Upper lobe of right lung (tissue), 1 donor: ENCODE measurements around the gene USPL1. TPM values are rescaled to one million over a fixed set of nuclear protein-coding genes. Genes with fewer than 3 reads are reported as not detected.
"Not testable (repeated sequence)": the region's sequence is repeated elsewhere in the genome, so short reads cannot be mapped to it uniquely, and the experiment has no call there.

Experiments
- ATAC-seq: fragments of 200-7000 bp; cut with Tn5 transposase; one replicate; pipeline ENCODE4 v1.9.1; 2020; ENCODE audit warnings: mild to moderate bottlenecking, moderate library complexity
- DNase-seq: peaks from one replicate; pipeline ENCODE4 v3.0.0-alpha.2; 2020
- H3K27ac ChIP-seq: fragments of 200-600 bp; one replicate; pipeline ENCODE4 v1.8.0; 2022
- H3K27me3 ChIP-seq: fragments of 200-600 bp; one replicate; pipeline ENCODE4 v1.8.0; 2022; ENCODE audit warnings: mild to moderate bottlenecking
- H3K36me3 ChIP-seq: fragments of 200-600 bp; one replicate; pipeline ENCODE4 v1.8.0; 2022
- H3K4me1 ChIP-seq: fragments of 200-600 bp; one replicate; pipeline ENCODE4 v1.8.0; 2022
- H3K4me3 ChIP-seq: fragments of 200-600 bp; one replicate; pipeline ENCODE4 v1.8.0; 2022; ENCODE audit warnings: mild to moderate bottlenecking
- H3K9me3 ChIP-seq: fragments of 200-600 bp; one replicate; pipeline ENCODE4 v1.8.0; 2022
- CTCF ChIP-seq: fragments of 200-600 bp; IDR thresholded peaks from one replicate; pipeline ENCODE4 v1.8.0; 2022; ENCODE audit warnings: antibody characterized with exemption
- intact Hi-C: fragments of 100-400 bp; cut with DNase I; formaldehyde crosslinking; loops from one replicate; pipeline ENCODE4 v1.11.0; 2022
- total RNA-seq: library from RNA; stranded (reverse); fragmentation: NEBNext Ultra II Directional; extraction: Animal tissue kit (Norgen Biotek cat#: 25700); gene quantifications from one replicate; pipeline ENCODE4 v1.2.1, GENCODE V29; 2021
- donor health status: DM: no; HTN: yes; CAD: no; lungs with severe emphysema.

USPL1 gene
- total RNA-seq, 1 donor from 2014 or later: 13.1 TPM

DNA sequence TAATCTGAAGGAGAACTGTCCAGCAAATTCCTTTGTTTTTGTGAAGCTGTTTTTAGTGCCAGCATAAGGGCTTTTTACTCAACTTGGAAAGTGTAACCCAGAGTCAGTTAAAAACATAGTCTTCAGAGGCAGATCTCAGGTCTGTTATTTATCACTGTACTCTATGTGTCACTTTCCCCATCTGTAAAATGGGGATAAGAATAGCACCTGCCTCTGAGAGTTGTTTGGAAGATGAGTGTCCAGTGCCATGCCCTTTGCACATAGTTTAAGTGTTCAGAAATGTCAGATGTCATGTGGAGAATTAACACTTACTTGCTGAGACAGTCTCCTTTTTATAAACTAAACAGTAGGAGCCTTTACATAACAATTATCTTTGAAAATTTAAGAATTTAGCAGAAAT lies 27.9 kb downstream of the USPL1 start:
- H3K36me3 ChIP-seq: peaks cover 89% of the 10 kb centered on the region
- no peak for TF ChIP-seq CTCF
- H3K9me3 ChIP-seq: no peaks in the 10 kb centered on the region
- no peak overlapping the region for H3K4me3 ChIP-seq
- no peak for ATAC-seq
- DNase-seq: no peak
- H3K4me1 ChIP-seq: no peaks in the 10 kb centered on the region
- intact Hi-C loops: no loop called here
- no peak overlapping the region for H3K27ac ChIP-seq
- H3K27me3 ChIP-seq: no peaks in the 10 kb centered on the region

DNA sequence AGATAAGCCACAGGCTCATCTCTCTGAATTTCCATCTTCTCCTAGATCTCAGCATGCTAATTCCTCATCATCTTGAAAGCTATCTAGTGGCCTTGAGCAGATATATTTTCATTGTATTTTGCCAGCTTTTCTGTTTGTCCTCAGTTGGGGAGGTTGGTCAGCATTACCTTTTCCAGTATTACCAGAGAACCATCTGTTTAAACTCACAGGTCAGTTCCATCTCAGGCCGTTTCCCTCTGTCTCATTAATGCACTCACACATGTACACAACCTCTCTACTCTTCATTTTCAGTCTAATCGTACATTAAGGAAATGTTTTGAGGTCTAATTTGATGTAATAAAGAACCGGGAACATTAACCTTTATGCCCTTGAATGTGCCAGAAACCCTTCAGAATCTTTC lies 29.7 kb downstream of the USPL1 start:
- Histone ChIP-seq H3K27ac (no peak overlapping the region), H3K4me3 (no peak overlapping the region), H3K4me1 (no peaks in the 10 kb centered on the region), H3K36me3 (peaks cover 85% of the 10 kb centered on the region), H3K9me3 (no peaks in the 10 kb centered on the region), H3K27me3 (no peaks in the 10 kb centered on the region)
- no peak for DNase-seq
- no peak for ATAC-seq
- no peak for TF ChIP-seq CTCF
- intact Hi-C loops: no loop called here

GRCh38 chr13:30647824-30648521 lies 30.3 kb downstream of the USPL1 start:
- intact Hi-C loops: no loop called here
- ATAC-seq (no peak), DNase-seq (no peak)
- no peak for TF ChIP-seq CTCF
- Histone ChIP-seq H3K4me1 (no peaks in the 10 kb centered on the region), H3K27me3 (no peaks in the 10 kb centered on the region), H3K9me3 (no peaks in the 10 kb centered on the region), H3K36me3 (peaks cover 82% of the 10 kb centered on the region), H3K27ac (no peak overlapping the region), H3K4me3 (no peak overlapping the region)

DNA sequence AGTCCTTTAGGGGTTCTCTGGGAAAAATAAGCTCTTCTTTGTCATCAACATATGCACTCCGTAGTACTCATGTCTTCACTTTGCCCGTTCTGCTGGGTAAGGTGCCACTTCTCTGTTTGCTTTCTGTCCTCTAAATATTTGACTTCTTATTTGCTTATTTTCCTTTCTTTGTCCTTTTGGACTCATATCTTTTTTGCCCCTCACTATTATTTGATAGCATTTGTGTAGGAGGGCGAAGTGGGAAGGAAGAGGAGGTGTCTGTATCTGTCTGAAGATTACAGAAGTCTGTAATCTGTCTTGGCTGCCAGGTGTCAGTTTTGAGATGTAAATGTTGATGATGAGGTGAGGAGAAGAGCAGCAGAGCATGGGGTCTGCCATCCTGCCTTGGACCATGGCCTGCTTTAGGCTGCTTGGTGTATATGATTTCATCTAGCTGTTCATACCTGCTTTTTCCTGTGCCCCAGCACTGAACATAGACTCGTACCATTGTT lies 30.8 kb downstream of the USPL1 start:
- H3K36me3 ChIP-seq: peaks cover 77% of the 10 kb centered on the region
- DNase-seq (no peak), ATAC-seq (no peak)
- no peak for TF ChIP-seq CTCF
- intact Hi-C loops: no loop called here
- H3K27me3 ChIP-seq: no peaks in the 10 kb centered on the region
- no peak overlapping the region for H3K27ac ChIP-seq
- no peaks in the 10 kb centered on the region for H3K4me1 ChIP-seq
- H3K4me3 ChIP-seq: no peak overlapping the region
- no peaks in the 10 kb centered on the region for H3K9me3 ChIP-seq

DNA sequence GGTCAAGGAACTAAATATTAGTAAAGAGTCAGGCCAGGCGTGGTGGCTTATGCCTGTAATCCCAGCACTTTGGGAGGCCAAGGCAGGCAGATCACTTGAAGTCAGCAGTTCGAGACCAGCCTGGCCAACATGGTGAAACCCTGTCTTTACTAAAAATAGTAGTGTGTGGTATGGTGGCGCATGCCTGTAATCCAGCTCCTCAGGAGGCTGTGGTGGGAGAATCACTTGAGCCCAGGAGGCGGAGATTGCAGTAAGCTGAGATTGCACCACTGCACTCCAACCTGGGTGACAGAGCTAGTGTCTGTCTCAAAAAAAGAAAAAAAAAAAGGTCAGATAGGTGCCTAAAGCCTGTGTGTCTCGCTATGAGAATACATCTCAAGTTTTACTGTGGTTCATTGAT lies 33.9 kb downstream of the USPL1 start:
- peaks cover 74% of the 10 kb centered on the region for H3K36me3 ChIP-seq
- intact Hi-C loops: not testable (repeated sequence)

GRCh38 chr13:30652746-30653386 lies 35.1 kb downstream of the USPL1 start:
- Histone ChIP-seq H3K4me1 (no peaks in the 10 kb centered on the region), H3K27me3 (no peaks in the 10 kb centered on the region), H3K27ac (no peak overlapping the region), H3K4me3 (no peak overlapping the region), H3K36me3 (peaks cover 74% of the 10 kb centered on the region), H3K9me3 (no peaks in the 10 kb centered on the region)
- no peak for TF ChIP-seq CTCF
- no peak for ATAC-seq
- intact Hi-C loops: no loop called here
- no peak for DNase-seq

More for the DNA sequence above, 33.9 kb downstream of the USPL1 start:
- not testable (repeated sequence) for H3K4me1 ChIP-seq, H3K9me3 ChIP-seq, DNase-seq, ATAC-seq, H3K27me3 ChIP-seq, H3K4me3 ChIP-seq, H3K27ac ChIP-seq
